ENCODE data around the gene SH3BP5.
"Not testable (repeated sequence)": the region's sequence is repeated elsewhere in the genome, so short reads cannot be mapped to it uniquely, and the experiment has no call there.

SH3BP5 gene, protein sequence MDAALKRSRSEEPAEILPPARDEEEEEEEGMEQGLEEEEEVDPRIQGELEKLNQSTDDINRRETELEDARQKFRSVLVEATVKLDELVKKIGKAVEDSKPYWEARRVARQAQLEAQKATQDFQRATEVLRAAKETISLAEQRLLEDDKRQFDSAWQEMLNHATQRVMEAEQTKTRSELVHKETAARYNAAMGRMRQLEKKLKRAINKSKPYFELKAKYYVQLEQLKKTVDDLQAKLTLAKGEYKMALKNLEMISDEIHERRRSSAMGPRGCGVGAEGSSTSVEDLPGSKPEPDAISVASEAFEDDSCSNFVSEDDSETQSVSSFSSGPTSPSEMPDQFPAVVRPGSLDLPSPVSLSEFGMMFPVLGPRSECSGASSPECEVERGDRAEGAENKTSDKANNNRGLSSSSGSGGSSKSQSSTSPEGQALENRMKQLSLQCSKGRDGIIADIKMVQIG

DNA sequence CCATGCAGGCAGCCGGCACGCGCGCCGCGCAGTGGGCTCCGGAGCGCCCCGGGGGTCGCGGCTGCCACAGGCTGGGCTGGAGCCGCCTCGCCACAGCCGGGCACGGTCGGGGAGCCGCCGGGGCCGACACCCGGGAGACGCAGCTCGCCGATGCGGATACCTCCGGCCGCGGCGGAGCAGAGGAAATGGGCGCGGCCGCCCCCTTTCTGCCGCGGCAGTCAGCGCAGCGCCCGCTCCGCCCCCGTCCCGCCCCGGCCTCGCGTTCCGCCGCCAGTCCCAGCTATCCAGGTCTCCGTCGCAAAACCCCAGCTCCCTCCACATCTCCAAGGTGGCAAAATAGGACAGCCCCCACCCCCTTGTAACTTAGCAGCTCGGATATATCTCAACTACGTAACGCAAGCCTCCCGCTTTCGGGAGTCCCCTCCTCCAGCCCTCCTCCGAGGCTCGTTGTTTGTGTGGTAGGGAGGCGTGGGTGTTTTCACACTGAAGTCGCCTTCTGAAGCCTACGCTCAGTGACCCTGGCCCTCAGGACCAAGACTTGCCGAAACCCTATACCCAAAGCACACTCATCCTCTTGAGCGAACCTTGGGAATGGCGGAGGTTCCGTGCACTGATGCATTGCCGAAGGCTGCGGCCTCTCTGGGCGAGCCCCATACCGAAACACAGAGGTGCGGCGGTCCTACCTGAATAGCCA, at the start of gene SH3BP5:
SH3BP5 (minus strand) TSS at position 182 of the 694 bp plus-strand sequence; CDS start at position 4, 178 bp downstream.
- DNase-seq: peak; percentile 85

DNA sequence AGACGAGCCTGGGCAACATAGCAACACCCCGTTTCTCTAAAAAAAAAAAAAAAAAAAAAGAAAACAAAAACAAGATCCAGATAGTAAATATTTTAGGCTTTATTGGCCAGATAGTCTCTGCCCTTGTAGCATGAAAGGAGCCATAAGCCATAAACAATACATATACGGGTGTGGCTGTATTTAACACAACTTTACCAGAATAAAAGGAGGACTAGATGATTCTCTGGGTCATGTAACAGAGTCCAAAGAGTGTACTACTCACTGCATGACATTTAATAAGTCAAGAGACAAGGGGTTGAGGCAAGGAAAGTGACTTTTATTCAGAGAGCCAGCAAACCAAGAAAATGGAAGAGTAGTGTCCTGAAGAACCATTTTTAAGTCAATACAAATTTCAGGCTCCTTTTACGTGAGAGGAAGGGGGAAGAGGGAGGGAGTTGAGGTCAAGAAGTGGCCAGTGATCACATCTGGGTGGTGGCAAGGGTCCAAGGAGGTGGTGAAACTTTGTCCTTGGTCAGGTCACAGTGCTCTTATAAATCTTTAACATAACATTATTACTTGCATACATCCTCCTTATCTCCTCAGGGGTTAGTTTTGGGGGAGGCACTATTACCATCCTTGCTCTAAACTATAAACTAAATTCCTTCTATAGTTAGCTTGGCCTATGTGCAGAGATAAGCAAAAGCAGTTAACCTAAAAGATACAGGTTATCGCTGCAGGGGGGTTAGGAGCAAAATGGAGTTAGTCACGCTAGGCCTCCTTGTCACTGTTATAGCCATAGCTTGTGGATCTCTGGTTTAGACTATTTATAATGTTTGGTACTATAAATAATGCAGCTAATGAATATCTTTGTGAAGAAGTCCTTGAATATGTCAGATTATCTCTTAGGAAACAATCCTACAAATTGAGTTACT, 48.8 kb upstream of the SH3BP5 start:
- no peak for DNase-seq

DNA sequence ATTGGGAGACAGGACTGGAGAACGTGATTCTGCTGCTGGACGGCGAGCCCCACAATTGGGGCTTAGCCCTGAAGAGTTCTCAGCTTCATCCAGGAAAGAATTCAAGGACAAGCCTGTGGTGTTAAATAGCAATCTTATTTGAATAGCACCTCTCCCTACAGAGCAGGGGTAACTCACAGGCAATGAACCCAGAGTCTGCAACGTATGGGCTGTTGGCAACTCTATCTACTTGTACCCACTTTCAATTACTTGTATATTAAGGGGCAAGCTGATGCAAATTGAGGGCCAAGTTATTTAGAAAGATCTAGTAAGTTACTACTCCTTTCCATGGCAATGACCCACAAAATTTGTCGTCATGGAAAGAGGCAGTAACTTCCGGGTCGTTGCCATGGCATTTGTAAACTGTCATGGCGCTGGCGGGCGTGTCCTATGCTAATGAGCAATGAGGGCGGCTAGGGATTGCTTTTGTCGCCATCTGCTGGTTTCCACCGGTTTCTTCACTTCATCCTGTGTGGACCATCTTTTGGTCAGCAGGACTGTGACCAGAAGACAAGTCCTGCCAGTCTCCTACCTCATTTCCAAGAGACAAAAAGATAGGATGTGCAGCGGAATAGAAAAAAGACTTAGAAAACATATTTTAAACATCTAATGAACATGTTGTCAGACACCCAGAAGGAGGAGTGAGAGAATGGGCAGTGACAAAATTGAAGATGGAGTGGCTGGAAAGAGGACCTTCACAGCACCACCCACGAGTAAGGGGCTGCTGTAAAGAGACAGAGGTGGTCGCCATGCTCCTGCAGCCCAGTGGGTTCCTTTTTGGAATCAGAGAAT, 45.8 kb upstream of the SH3BP5 start:
- peak; percentile 92 for DNase-seq

DNA sequence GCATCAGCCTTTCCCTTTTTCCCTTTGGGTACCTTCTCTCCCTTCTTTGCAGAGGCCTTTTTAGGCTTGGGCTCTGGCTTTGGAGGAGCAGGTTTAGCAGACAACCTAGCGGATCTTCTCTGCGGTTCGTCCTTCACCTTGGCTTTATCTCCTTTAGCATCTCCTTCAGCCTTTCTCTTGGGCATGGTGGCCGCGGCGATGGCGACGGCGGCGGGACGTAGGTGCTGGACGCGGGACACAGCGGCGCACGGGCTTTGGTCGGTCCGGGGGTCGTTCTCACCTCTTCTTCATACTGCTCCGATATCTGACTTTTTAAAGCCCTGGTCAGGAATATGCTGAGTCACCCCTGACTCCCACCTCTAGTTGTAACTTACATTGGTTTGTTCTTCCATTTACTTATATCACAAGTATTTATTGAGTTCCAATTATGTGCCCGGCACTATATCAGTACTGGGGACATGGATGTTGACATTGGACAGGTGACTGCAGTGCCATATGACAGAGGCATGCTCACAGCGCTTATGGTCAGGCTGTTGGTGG, 43.1 kb upstream of the SH3BP5 start:
- DNase-seq: no peak

DNA sequence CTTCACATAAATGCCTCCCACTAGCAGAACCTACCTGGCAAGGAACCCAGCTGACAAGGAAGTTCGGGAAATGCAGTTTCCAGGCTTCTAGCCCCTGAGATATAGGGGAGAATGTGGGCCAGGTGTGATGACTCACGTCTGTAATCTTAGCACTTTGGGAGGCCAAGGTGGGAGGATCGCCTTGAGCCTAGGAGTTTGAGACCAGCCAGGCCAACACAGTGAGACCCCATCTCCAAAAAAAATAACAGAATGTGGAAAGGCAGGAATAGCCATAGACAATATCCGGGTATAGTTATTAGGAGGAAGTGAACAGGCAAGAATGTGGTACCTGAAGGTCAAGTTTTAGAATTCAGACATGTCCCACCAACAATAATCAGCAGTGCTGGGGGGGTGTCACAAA, 40.5 kb upstream of the SH3BP5 start:
- DNase-seq: no peak

DNA sequence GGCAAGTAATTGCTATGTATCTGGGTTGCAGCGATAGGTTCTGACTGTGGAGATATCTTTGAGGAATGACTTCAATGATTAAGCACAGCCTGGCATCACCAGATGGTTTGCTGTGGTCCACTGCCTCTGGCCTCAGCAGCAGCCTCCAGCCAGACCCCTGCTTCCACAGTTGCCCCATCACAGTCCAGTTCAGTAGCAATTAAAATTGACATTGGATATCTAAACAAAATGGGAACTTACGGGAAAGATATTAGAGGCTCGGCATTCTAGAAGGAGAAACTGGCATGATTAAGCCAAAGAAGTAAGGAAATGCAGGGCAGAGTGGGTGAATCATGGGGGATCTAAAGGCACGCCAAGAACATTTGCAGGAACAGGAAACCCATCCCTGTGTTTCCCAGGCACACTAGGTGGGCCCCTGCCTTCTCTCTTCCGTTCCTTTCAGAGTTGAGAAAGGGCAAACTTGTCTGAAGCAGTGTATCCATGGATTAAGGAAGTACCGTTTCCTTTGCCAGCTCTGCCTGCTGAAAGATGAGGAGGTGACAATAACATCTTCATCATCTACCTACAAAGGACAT, 36.3 kb upstream of the SH3BP5 start:
- DNase-seq: no peak

DNA sequence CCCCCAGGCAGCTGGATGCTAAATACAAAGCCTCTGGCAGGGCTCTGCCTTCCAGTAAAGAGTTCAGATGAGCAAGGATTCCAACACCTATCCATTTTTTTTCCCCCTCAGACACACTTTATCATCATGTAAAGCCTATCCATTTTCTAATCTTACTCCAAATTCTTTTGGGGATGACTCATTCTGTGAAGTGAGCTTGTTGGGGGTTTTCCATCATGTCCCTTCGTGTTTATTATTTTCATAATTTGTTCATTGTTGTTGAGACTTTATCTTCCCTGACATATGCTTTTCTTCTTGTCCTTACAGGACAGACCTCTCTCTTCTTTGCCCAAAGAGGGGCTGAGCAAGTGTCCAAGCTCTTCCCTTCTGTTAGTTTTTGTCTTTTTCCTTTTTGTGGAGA, 34.7 kb upstream of the SH3BP5 start:
- no peak for DNase-seq

DNA sequence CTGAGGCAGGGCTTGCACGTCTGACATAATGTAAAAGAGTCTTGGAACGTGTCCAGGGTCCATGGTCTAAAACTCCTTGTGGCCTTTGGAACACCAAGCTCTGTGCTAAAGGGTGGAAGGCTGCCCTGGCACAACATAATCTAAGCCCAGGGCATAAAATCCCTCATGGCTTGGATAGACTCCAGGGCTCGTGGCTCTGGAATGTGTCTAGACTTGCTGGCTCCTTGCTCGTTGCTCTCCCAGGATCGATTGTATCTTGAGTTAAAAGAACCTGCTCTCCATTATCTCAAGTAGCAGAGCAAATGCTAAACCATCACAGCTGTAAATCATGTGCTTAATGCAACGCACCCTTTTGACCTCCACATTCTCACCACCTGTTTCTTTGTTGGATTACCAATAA, 31.7 kb upstream of the SH3BP5 start:
- DNase-seq: not testable (repeated sequence)

DNA sequence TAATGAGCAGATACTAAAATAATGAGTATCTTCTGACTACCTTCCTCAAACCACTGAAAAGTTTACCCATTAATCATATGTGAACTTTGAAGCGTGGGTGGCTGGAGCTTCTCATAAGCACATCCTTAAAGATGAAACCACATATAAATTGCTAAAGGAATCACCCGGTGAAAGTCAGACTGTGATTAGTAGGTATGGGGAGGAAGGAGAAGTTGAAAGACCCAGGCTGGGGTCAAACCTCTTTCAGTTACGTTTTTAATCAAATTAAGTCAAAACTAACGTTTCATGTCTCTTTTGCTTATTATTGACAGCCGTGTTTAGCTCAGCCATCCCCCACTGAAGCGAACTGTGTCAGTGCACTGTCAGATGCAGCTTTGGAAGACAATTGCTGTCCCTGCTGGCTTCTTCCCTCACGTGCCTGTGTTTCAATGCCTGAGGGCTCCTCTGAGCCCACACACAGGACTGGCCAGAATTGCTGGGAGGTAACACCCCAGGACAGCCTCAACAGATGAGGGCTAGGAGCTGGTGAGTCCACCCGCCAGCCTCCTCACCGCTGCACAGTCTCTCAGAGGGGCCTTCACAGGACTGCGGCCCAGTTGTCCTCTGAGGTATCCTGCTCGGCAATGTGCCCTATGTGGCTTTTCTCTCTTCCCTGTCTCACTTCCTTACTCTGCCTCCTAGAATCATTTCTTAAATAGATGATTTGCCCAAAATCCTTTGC, 29.3 kb upstream of the SH3BP5 start:
- DNase-seq: no peak

DNA sequence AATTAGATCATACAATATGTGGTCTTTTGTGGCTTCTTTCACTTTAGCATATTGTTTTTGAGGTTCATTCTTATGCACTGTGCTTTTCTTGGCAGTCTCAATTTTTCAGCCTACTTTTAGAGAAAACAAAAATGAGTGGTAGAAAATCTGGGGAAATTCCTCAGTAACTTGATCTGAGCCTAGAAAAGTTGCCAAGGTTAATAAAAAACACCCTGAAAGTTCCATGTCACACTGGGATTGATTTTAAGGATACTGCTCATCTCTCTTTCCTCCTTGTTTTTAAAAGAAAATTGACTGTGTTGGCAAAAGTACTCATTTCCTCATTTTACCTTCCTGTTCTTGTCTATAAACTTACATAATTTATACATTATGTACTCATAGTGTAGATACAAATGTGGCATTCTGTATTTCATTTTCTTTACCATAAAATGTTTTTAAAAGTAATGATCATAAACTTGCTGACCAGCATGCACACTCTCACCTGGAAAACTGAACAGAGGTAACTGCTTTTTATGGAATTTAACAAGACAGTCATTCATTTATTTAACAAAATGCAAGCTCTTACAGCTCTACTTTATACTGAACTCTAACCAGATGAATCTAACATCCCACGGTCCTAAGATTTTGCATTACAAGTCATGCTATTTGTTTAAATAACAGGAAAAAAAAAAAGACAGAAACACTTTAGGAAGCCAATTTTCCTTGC, 28.6 kb upstream of the SH3BP5 start:
- no peak for DNase-seq

DNA sequence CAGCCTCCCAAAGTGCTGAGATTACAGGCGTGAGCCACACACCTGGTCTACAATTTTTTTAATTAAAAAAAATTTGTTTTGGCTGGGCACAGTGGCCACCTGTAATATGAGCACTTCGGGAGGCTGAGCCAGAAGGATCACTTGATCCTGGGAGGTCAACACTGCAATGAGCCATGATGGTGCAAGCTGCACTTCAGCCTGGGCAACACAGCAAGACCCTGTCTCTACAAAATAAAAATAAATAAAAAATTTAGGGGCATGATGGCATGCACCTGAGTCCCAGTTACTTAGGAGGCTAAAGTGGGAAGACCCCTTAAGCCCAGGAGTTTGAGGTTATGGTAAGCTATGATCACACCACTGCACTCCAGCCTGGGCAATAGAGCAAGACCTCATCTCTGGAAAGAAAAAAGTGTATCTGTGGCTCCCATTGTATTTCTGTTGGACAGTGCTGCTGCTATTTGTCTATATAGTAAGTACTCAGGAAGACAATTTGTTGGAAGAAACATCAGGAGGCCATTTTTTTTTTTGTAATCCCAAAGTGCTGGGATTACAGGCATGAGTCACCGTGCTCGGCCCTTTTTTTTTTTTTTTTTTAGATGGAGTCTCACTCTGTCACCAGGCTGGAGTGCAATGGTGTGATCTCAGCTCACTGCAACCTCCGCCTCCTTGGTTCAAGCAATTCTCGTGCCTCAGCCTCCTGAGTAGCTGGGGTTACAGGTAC, 27.5 kb upstream of the SH3BP5 start:
- DNase-seq: no peak

DNA sequence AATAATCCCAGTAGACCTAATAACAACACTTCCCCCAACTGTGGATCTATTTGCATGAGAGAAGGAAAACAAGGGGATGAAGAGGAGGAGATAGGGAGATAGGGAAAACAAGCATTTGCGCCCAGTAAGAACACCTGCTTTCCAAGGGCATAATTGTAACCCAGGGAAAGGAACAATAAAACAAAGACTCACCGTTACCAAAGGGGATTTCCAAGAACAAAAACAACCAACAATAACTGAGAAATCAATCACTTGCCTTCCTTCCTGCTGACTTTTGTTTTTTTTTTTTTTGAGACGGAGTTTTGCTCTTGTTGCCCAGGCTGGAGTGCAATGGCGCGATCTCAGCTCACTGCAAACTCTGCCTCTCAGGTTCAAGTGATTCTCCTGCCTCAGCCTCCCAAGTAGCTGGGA, 24.3 kb upstream of the SH3BP5 start:
- not testable (repeated sequence) for DNase-seq

DNA sequence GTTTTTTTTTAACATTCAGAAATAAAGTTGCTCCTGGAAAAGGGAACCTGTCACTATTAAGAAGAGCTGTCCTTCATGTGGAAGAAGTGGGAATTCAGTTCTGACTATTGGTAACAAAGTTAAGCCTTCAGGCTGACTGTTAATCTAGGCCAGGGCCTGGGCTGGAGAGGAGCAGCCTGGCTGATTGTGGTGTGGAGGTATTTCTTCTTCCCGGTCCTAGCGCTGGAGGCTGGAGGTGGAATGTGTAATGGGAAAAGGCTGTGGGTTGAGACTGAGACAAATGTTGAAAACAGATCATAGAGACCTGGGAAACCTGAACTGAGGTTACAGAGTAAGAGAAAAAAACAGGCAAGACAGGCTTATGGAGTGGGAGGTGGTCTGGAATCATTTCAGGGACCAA, 23.8 kb upstream of the SH3BP5 start:
- DNase-seq: no peak

DNA sequence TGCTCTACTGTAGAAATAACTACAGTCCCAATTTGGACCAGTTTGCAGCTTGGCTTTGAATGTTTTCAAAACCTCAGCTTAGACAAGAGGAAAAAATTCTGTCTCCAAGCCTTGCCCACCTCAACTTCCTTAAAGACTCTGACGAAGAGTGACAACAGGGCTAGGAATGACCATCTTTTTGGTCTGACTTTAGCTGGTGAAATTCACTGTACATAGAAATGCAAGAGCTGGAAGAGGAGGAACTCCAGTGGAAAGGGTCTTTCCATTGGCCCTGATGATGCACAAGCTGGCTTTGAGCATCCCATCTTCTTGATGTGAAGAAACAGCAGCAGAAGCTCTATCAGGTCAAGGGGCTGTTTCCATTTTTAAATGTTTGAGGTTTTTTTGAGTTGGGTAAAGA, 22.7 kb upstream of the SH3BP5 start:
- DNase-seq: no peak

DNA sequence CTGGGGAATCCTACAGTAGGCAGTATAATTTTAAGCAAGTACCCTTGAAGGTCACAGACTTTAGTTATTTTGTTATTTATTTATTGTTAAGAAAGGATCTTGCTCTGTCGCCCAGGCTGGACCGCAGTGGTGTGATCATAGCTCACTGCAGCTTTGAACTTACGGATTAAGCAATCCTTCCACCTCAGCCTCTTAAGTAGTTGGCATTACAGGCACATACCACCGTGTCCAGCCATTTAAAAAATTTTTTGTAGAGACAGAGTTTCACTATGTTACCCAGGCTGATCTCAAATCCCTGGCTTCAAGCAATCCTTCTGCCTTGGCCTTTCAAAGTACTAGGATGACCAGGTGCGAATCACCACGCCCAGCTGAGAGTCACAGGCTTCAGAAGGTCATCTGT, 22.1 kb upstream of the SH3BP5 start:
- DNase-seq: no peak

DNA sequence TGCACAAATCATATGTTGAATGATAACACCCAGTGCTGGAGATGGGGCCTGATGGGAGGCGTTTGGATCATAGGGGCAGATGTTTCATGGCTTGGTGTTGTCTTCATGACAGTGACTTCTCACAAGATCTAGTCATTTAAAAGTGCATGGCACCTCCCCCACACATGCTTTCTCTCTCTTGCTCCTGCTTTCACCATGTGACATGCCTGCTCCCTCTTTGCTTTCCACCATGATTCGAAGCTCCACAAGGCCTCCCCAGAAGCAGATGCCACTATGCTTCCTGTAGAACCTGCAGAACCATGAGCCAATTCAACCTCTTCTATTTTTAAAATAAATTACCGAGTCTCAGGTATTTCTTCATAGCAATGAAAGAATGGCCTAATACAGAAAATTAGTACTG, 17.8 kb upstream of the SH3BP5 start:
- DNase-seq: no peak

DNA sequence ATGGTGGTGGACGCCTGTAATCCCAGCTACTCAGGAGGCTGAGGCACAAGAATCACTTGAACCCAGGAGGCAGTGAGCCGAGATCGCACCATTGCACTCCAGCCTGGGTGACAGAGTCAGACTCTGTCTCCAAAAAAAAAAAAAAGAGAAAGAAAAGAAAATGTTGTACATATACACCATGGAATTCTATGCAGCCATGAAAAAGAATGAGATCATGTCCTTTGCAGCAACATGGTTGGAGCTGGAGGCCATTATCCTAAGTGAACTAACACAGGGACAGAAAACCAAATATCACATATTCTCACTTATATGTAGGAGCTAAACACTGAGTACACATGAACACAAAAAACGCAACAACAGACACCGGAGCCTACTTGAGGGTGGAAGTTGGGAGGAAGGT, 17.1 kb upstream of the SH3BP5 start:
- DNase-seq: not testable (repeated sequence)

DNA sequence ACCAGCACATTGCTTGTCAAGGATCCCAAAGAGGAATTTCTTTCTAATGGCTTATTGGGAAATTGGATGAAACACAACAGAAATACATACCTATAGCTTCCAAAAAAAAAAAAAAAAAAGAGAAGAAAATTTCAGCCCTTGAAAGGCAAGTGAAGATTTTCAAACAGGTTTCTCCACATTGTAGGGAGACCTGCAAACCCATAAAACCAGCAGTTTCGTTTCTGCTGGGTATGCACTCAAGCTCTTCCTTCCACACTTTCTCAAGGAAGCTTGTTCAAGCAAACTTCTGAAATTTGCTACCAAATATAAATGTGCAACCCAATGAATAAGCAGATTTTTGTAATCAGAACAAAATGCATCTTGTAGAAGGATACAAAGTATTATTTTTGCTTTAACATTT, 15.9 kb upstream of the SH3BP5 start:
- no peak for DNase-seq

DNA sequence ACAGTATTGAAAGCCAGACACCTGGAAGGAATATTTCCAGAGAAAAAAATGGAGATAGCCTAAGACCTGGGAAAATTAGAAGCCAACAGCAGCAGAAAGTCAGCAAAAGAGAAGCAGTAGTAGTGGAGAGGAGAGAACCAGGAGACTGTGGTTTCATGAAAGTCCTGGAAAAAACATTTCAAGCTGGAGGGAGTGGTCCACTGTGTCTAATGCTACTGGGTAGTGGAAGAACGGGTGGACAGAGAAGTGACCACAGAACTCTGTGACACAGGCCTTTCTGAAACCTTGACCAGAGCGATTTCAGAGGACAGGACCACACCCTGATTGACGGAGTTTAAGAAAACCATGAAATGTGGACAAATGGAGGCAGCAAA, 15.3 kb upstream of the SH3BP5 start:
- no peak for DNase-seq

Data from left hindlimb (tissue), 1 donor.